ENCODE data around the gene ZNF684. TPM values are rescaled to one million over a fixed set of nuclear protein-coding genes. Genes with fewer than 3 reads are reported as not detected.

Gene ZNF684
- total and polyA plus RNA-seq, 9 of the 15 experiments (the other 6 are each of a cell fraction or from before 2014, with no cell fraction given) = 4.8 to 8.8 (median 5.5) TPM

DNA sequence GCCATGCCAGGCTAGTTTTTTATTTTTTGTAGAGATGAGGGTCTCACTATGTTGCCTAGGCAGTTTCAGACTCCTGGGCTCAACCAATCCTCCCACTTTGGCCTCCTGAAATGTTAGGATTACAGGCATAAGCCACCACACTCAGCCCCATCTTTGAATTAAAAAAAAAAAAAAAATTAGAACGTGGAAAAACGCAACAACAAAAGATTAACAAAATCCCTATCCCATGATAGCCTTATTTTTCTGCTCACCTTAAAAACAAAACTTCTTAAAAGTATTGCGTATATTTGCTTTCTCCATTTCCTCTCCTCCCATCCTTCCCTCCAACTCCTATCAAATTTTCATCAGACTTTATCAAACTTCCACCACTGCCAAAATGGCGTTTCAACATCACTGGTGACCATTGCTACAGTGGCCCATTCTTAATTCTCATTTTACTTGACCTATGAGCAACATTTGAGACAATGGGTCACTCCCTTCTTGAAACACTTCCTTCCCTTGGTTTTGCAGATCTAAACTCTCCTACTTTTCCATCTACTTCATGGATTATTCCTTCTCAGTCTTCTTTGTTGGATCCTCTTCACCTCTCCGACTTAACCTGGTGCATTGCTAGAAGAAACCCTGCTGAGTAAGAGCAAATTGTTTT, 579 bp upstream of the ZNF684 start (continued):
- TF ChIP-seq ZBTB11 (CRISPR knock-in tag; IDR thresholded peaks at IDR 0.05) (no peak), EP300 (IDR thresholded peaks at IDR 0.05; ENCODE audit: low read length) (no peak), GATA2 (CRISPR knock-in tag; IDR thresholded peaks at IDR 0.05) (no peak), ZNF695 (CRISPR knock-in tag; IDR thresholded peaks at IDR 0.05) (no peak), TCF7L2 (IDR thresholded peaks at IDR 0.05; ENCODE audit: low read depth, low read length) (no peak), HLTF (IDR thresholded peaks at IDR 0.05) (0 out of 2 replicates have a peak, but pooled peaks have one; percentile 39), CLOCK (CRISPR knock-in tag; IDR thresholded peaks at IDR 0.05; ENCODE audit: borderline replicate concordance) (no peak), MCM7 (IDR thresholded peaks at IDR 0.05) (peak in 1 of 2 experiments; percentile 44; a peak in 1 of 4 replicates), ZKSCAN3 (CRISPR knock-in tag; IDR thresholded peaks at IDR 0.05) (no peak)
- TF ChIP-seq, protein P1, sequence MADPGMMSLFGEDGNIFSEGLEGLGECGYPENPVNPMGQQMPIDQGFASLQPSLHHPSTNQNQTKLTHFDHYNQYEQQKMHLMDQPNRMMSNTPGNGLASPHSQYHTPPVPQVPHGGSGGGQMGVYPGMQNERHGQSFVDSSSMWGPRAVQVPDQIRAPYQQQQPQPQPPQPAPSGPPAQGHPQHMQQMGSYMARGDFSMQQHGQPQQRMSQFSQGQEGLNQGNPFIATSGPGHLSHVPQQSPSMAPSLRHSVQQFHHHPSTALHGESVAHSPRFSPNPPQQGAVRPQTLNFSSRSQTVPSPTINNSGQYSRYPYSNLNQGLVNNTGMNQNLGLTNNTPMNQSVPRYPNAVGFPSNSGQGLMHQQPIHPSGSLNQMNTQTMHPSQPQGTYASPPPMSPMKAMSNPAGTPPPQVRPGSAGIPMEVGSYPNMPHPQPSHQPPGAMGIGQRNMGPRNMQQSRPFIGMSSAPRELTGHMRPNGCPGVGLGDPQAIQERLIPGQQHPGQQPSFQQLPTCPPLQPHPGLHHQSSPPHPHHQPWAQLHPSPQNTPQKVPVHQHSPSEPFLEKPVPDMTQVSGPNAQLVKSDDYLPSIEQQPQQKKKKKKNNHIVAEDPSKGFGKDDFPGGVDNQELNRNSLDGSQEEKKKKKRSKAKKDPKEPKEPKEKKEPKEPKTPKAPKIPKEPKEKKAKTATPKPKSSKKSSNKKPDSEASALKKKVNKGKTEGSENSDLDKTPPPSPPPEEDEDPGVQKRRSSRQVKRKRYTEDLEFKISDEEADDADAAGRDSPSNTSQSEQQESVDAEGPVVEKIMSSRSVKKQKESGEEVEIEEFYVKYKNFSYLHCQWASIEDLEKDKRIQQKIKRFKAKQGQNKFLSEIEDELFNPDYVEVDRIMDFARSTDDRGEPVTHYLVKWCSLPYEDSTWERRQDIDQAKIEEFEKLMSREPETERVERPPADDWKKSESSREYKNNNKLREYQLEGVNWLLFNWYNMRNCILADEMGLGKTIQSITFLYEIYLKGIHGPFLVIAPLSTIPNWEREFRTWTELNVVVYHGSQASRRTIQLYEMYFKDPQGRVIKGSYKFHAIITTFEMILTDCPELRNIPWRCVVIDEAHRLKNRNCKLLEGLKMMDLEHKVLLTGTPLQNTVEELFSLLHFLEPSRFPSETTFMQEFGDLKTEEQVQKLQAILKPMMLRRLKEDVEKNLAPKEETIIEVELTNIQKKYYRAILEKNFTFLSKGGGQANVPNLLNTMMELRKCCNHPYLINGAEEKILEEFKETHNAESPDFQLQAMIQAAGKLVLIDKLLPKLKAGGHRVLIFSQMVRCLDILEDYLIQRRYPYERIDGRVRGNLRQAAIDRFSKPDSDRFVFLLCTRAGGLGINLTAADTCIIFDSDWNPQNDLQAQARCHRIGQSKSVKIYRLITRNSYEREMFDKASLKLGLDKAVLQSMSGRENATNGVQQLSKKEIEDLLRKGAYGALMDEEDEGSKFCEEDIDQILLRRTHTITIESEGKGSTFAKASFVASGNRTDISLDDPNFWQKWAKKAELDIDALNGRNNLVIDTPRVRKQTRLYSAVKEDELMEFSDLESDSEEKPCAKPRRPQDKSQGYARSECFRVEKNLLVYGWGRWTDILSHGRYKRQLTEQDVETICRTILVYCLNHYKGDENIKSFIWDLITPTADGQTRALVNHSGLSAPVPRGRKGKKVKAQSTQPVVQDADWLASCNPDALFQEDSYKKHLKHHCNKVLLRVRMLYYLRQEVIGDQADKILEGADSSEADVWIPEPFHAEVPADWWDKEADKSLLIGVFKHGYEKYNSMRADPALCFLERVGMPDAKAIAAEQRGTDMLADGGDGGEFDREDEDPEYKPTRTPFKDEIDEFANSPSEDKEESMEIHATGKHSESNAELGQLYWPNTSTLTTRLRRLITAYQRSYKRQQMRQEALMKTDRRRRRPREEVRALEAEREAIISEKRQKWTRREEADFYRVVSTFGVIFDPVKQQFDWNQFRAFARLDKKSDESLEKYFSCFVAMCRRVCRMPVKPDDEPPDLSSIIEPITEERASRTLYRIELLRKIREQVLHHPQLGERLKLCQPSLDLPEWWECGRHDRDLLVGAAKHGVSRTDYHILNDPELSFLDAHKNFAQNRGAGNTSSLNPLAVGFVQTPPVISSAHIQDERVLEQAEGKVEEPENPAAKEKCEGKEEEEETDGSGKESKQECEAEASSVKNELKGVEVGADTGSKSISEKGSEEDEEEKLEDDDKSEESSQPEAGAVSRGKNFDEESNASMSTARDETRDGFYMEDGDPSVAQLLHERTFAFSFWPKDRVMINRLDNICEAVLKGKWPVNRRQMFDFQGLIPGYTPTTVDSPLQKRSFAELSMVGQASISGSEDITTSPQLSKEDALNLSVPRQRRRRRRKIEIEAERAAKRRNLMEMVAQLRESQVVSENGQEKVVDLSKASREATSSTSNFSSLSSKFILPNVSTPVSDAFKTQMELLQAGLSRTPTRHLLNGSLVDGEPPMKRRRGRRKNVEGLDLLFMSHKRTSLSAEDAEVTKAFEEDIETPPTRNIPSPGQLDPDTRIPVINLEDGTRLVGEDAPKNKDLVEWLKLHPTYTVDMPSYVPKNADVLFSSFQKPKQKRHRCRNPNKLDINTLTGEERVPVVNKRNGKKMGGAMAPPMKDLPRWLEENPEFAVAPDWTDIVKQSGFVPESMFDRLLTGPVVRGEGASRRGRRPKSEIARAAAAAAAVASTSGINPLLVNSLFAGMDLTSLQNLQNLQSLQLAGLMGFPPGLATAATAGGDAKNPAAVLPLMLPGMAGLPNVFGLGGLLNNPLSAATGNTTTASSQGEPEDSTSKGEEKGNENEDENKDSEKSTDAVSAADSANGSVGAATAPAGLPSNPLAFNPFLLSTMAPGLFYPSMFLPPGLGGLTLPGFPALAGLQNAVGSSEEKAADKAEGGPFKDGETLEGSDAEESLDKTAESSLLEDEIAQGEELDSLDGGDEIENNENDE (IDR thresholded peaks at IDR 0.05; ENCODE audit: low read depth, low read length) = no peak

Measured in K562 (cell line).